8988T (cell line): ENCODE results near the gene LOXL1.

ENCODE experiments used
- DNase-seq: peaks from one replicate; pipeline ENCODE4 v3.0.0; 2011

LOXL1 gene

GRCh38 chr15:73997986-73998385 lies 71.7 kb downstream of the LOXL1 start:
- DNase-seq, result no peak
